Left lobe of liver (tissue), 2 donors: Measurements from ENCODE around the gene PRCP. TPM values are rescaled to one million over a fixed set of nuclear protein-coding genes. Genes with fewer than 3 reads are reported as not detected.

ENCODE experiments used
- ATAC-seq: fragments of 200-7000 bp; cut with Tn5 transposase; one replicate; pipeline ENCODE4 v1.9.1; 2020; ENCODE audit warnings: mild to moderate bottlenecking, moderate library complexity
- DNase-seq: peaks from one replicate; pipeline ENCODE4 v3.0.0-alpha.2; 2020; ENCODE audit warnings: low spot score
- total RNA-seq: library from RNA; stranded (reverse); gene quantifications from one replicate; pipeline ENCODE4 v1.2.1, GENCODE V29; 2021
- donor health status: DM: no; HTN: no; CAD: no; lungs with moderate emphysema.
- donor health status: DM: no; HTN: yes; CAD: no.

Gene PRCP
- total RNA-seq, 1 donor from 2014 or later: 41.4 TPM

GRCh38 chr11:82791779-82792178 lies 108.5 kb downstream of the PRCP start:
- ATAC-seq: no peak
- DNase-seq: no peak

DNA sequence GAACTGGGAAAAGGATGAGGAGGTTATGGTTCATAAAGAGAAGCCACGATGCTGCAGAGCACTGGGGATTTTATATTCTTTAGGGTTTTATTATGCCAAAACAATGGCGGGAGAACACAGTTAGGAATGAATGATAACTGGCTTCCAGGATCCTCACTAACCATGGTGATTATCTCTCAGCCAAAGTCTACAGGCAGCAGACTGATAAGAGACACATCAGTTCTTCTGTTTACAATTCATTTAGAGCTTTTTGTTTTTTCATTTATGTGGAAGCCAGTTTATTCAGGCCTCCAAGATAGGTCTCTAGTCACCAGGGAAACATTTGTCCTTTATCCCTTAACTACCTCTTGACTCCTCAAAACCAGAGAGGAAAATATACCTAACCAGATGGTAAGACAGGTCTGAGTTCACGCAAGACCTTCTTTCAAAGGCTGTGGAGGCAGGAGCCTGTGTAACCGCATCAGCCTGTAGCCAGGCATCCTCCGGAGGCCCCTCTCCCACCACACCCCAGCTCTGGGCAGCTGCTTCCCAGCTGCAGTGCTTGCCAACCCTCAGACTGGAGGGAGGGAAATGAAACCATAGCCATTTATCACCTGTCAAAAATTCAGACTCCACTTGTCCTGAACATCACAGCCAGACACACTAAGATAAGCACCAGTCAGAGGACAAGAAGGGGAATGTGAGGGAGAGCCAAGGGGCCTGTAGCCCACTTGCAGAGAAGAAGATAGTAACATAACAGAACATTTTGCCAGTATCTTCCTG lies 109.3 kb downstream of the PRCP start:
- ATAC-seq: no peak
- DNase-seq: no peak

- no peak for DNase-seq
- ATAC-seq: no peak
These were observed 112.2 kb downstream of the PRCP start for GRCh38 chr11:82787981-82788380.

GRCh38 chr11:82786836-82787235 lies 113.4 kb downstream of the PRCP start:
- ATAC-seq (no peak), DNase-seq (no peak)

DNA sequence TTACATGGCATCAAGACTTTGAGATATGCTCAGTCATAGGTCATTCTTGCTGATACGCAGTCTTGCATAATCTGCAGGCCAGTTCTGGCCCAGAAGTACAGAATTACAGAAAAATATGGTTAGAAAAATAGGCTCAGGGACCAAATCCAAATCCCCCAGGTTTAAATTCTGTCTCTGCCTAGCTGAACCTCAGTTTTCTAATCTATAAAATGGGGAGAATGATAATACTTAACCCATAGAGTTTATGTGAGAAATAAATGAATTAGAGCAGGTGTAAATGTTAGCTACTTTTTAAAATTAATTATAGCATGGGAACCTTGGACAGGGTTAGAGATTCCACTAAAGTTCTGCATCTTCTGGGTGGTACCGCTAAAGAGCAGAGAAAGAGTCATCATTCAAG lies 114.2 kb downstream of the PRCP start:
- ATAC-seq: no peak
- DNase-seq: no peak

DNA sequence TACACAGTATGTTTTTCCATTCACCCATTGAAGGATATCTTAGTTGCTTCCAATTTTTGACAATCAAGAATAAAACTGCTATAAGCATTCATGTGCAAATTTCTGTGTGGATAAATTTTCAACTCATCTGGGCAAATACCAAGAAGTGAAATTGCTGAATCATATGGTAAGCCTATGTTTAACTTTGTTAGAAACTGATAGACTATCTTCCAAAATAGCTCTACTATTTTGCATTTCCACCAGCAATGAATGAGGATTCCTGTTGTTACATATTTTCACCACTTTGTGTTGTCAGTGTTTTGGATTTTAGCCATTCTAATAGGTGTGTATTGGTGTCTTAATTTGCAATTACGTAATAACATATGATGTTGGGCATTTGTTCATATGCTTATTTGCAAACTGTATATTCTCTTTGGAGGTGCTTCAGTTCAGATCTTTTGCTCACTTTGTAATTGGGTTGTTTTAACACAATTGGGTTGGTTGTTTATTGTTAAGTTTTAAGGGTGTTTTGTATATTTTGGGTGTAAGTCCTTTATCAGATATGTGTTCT lies 117.3 kb downstream of the PRCP start:
- no peak for ATAC-seq

DNA sequence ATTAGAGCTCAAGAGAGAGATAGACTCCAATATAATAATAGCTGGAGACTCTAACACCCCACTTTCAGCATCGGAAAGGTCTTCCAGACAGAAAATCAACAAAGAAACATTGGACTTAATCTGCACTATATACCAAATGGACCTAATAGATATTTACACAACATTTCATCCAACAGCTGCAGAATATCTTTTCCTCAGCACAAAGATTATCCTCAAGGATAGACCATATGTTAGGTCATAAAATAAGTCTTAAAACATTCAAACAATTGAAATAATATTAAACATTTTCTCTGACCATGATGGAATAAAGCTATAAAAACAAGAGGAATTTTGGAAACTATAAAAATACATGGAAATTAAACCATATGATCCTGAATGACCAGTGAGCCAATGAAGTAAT lies 121.5 kb downstream of the PRCP start:
- DNase-seq: no peak
- no peak for ATAC-seq

More for the DNA sequence above, 117.3 kb downstream of the PRCP start:
- no peak for DNase-seq

DNA sequence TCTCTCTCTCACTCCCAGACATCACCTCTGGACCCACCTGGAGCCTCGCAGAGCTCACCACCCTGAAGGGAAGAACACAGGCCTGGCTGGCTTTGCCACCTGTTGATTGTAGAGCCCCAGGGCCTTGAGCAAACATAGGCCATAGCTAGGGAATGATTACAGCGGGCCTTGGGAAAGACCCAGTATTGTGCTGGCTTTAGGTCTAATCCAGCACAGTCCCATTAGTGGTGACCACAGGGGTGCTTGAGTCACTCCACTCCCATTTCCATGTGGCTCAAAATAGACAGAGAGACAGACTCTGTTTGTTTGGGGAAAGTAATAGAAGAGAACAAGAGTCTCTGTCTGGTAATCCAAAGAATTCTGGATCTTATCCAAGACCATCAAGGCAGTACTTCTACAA lies 123.9 kb downstream of the PRCP start:
- no peak for ATAC-seq

DNA sequence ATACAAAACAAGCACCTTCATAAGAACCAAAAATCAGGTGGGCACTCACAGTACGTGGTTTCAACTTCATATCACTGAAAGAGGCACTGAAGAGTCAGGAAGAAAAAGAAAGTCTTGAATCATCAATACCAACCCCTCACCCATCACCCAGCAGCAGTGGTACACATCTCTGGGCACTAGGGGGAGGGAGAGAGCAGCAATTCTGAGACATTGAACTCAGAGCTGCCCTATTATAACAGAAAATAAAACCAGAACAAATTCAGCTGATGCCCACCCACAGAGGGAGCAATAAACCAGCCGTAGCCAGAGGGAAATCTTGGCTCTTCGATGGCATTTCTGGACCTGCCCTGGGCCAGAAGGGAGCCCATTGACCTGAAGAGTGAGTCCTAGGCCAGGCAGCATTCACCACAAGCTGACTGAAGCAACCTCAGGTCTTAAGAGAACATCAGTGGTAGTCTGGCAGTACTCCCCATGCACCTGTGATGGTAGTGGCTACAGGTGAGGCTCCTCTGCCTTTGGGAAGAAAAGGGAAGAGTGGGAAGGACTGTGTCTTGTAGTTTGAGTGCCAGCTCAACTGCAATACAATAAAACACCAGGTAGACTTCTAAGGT lies 124.4 kb downstream of the PRCP start:
- ATAC-seq: peak; percentile 82
- no peak for DNase-seq

More for the DNA sequence above, 123.9 kb downstream of the PRCP start:
- DNase-seq: no peak

DNA sequence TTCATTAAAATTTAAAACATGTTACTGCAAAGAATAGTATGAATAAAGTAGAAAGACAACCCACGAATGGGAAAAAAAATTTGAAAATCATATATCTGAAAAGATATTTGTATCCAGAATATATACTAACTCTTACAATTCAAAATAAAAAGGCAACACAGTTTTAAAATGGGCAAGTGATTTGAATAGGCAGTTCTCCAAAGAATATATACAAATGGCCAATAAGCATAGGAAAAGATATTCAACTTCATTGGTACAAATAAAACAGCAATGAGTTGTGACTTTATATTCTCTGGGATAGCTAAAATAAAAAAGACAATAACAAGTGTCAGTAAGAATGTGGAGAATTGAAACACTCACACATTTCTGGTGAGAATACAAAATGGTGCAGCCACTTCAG lies 125.0 kb downstream of the PRCP start:
- DNase-seq (no peak), ATAC-seq (no peak)

Other genes starting within 250 kb of the PRCP start
- not detected for gene FAM181B, start 166.6 kb downstream of the PRCP start, total RNA-seq
- gene DDIAS, start 1.3 kb upstream of the PRCP start, total RNA-seq: 0.75 TPM
- gene RAB30, start 171.5 kb upstream of the PRCP start, total RNA-seq: 8.8 TPM